HG03045 (cell line): Measurements from ENCODE around the gene MID2.
"Not testable (repeated sequence)": the region's sequence is repeated elsewhere in the genome, so short reads cannot be mapped to it uniquely, and the experiment has no call there.

Experiments used
- ATAC-seq: cut with Tn5 transposase; IDR thresholded peaks from one replicate; pipeline ENCODE4 v1.9.1; 2021; ENCODE audit warnings: mild to moderate bottlenecking, moderate library complexity; ENCODE audit not compliant: unreplicated experiment

MID2 gene, protein sequence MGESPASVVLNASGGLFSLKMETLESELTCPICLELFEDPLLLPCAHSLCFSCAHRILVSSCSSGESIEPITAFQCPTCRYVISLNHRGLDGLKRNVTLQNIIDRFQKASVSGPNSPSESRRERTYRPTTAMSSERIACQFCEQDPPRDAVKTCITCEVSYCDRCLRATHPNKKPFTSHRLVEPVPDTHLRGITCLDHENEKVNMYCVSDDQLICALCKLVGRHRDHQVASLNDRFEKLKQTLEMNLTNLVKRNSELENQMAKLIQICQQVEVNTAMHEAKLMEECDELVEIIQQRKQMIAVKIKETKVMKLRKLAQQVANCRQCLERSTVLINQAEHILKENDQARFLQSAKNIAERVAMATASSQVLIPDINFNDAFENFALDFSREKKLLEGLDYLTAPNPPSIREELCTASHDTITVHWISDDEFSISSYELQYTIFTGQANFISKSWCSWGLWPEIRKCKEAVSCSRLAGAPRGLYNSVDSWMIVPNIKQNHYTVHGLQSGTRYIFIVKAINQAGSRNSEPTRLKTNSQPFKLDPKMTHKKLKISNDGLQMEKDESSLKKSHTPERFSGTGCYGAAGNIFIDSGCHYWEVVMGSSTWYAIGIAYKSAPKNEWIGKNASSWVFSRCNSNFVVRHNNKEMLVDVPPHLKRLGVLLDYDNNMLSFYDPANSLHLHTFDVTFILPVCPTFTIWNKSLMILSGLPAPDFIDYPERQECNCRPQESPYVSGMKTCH

DNA sequence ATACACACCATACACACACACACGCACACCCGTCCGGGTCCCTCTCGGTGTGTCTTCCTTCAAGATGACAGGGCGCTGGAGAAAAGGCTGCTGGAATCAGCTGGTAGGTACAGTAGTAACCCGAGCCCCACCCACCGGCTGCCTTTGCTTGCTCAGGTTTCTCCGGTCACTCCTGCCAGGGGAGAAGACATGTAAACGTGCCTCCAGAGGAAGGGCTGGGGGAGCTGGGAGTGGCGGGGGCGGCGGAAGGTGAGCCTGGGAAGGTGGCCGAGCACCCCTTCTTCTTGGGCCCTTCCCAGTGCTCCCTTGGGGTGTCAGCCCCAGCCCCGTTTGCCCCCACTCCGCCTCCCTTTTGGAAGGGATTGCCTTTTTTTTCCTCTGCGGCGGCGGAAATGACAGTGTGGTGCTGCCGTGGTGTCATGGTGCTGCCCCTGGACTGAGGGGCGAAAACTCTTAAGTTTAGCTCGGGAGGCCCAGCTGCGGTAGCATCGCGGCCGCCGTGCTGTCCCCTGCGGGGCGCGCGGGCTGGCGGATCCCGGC lies at the start of gene MID2:
Gene MID2, plus strand, starts transcription at position 169 of the 540 bp plus-strand sequence. CDS start 561 bp downstream, outside the sequence.
- ATAC-seq: peak; percentile 37

DNA sequence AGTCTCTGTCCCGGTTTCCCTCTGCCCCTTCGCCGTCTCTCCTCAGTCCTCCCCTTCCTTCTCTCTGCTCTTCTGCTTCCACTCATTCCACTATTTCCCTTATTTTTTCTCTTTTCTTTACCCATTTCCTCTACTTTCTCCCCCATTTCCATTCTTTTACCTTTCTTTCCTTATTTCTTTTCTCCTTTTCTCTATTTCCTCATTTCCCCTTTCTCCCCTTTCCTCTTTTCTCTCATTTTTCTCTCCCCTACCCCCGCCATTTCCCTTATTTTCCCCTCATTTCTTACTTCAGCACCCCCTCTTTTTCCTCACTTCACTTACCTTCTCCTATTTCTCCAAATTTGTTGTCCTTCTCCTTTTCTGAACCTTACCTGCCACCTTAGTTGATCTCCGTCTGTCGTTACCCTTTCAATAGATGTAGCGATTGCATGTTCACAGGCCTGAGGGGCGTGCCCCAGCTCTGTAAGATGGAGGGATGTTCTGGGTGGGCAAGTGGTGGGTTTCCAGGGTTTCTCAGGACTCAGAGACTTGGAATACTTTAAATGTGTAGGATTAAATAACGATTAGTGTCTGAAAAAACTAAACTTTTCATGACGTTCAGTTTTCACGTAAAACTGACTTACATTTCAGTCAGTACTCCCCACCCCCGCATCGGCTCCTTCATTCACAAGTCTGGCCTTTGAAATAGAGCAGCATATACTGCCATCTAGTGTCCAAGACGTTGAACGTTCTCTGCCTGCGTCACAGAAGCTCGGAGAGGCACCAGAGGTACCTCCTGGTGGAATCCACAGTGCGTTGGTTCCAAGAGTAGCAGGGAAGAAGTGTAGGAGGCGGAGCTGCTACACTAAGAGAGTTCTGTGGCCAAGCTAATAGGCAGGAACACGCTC lies 48.8 kb upstream of the MID2 start:
- ATAC-seq: peak; percentile 80

DNA sequence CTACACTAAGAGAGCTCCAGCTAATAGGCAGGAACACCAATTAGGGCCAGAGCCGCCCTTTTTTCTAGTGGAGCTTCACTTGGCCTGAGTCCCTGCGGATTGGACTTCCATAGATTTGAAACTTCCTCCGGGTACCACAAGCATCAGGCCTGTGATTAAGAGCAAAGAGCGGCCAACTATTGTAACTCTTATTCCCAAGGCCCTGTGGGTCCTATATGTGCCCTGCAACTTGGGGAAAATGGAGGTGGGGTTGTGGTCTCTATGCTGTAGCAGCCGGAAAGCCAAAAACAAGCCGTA lies 48.2 kb upstream of the MID2 start, which contains the start of gene NCBP2L:
Gene NCBP2L, plus strand, starts transcription at position 198 of the 297 bp plus-strand sequence. CDS start 16,488 bp downstream, outside the sequence.
- no peak for ATAC-seq

DNA sequence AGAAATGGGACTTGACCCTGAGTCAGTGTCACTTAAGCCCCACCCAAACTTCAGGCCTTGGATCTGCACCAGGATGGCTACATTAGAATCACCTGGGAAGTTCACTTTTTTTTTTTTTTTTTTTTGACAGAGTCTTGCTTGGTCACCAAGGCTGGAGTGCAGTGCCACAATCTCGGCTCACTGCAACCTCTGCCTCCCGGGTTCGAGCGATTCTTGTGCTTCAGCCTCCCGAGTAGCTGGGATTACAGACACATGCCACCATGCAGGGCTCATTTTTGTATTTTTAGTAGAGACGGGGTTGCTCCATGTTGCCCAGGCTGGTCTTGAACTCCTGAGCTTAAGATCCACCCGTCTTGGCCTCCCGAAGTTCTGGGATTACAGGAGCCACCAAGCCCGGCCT lies 45.1 kb upstream of the MID2 start:
- no peak for ATAC-seq

DNA sequence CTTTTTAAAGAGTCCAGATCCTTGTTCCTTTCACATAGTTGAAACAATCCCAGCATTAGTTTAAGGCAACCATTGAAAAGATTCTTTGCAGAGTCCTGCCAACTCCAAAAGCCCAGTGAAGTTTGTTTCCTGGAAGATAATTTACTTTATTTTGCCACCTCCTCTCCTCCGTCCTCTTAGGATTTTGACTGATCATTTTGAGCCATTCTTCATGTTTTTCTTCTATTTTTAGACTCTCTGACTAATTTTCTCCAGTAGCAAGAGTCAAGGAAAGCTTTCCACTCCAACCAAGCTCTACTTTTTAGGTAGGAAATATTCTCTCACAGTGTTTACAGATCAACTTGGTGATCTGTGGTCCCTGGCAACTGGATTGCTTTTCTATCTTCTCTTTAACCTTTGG lies 37.8 kb upstream of the MID2 start:
- ATAC-seq: no peak

DNA sequence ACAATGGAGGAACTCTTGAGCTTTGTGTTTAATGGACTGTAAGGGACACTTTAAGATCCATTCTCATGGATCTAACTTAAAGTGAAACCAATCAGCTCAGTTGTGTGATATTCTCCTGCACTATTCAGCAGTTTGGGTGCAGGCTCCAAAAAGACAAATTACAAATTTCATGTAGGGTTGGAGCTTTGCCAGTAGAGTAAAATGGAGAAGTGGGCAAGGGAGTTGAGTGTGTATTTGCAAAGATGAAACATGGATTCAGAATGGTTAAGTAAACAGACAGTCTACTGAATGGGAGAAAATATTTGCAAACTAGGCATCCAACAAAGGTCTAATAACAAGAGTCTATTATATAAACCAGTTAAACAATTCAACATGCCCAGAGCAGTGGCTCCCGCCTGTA lies 21.2 kb upstream of the MID2 start:
- ATAC-seq: no peak

DNA sequence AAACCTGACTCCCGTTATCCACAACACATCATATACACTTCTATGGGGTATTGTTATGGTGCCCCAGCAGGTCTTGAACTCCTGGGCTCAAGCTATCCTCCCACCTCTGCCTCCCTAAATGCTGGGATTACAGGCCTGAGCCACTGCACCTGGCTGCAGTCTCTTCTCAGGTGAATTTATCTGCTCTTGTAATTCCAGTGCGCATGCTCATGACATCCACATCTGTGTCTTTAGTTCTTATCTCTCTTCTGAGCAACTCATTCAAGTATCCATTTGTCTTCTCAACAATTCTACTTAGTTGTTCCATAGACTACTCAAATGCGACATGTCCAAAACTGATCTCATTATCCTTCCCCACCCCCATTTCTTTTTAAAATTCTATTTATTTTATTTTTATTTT lies 20.5 kb upstream of the MID2 start:
- ATAC-seq: no peak

DNA sequence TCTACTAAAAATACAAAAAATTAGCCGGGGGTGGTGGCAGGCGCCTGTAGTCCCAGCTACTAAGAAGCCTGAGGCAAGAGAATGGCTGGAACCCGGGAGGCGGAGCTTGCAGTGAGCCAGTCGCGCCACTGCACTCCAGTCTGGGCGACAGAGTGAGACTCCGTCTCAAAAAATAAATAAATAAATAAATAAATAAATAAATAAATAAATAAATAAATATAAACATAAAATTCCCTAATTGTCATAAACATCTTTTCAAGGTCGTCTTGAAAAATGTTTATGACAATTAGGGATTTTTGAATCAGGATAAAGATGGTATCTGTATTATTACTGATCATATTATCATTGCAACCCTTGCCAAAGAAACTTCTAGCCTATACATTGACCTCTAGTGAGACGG lies 15.6 kb upstream of the MID2 start:
- ATAC-seq: not testable (repeated sequence)

DNA sequence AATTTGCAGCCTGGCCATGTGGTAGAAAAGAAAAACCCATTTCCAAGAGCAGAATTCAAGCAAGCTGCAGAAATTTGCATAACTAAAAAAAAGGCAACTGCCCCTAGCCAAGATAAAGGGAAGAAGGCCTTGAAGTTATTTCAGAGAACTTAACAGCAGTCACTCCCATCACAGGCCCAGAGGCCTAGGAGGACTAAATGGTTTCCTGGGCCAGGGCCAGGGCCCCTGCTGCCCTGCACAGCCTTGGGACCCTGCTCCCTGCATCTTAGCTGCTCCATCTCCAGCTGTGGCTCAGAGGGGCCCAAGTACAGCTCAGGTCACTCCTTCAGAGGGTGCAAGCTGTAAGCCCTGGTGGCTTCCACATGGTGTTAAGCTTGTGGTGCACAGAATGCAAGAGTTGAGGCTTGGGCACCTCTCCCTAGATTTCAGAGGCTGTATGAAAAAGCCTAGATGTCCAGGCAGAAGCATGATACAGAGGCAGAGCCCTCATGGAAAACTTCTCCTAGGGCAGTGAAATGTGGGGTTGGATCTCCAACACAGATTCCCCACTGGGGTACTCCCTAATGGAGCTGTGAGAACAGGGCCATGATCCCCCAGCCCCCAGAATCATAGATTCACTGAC lies 6.7 kb upstream of the MID2 start:
- ATAC-seq: no peak

DNA sequence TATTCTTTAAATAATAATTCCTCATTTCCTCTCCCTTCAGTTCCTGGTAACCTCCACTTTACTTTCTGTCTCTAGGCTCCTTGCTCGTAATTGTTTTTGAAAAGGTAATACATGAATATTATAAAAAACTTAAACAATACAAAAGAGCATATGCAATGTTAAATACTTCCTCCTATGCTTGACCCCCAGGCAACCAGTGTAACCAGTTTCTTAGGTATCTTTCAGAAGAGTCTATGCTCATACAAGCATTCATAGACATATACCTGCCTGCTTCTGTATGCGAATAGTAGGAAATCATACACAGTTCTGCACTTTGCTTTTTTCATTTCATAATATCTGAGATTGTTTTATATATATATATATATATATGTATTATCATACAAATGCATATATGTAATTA lies 2.6 kb upstream of the MID2 start:
- no peak for ATAC-seq

DNA sequence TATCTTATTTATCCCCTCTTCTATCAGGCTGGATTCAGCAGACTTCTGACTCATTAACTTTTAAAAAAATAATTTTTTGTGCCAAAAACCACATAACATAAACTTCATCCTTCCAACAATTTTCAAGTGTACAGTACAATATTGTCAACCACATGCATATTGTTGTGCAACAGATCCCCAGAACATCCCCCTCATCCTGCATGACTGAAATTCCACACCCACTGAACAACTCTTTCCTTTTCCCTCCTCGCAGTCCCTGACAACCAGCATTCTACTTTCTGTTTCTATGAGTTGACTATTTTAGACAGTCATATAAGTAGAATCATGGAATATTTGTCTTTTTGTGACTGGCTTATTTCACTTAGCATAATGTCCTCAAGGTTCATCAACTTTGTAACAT lies 2.2 kb upstream of the MID2 start:
- no peak for ATAC-seq

DNA sequence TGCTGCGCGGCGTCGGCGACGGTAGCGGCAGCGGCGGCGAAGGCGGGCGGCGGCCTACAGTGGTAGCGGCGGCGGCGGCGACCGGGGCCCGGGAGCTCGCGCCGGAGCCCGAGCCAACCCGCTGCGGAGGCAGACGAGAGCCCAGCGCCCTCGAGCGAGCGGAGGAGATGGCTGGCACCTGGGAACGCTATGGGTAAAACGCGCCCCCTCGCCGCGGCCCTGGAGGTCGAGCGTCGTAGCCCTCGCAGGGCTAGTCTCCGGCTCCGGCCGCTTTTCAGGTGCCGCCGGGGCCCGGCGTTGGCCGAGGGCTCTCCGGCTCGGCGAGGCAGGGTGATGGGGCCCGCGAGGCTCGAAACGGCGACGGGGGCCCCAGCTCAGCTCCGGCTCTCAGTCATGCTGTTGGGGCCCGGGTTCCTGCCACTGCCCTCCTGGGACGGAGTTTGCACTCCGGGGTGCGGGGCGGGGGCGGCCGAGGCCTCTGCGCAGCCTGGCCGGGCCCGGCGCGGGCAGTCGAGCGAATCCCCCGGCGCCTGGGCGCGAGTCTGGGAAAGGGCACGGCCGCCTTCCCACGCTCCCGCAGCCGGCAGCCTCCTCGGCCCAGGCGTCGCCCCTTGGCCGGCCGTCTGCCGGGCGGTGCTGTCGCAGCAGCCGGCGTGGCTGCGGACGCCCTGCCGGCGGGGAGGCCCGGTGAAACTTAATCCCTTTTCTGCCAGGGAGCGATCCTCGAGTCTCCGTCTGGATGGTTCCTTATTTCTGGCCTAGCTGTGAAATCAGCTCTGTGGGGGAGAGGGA lies 768 bp downstream of the MID2 start:
- peak; percentile 47 for ATAC-seq

DNA sequence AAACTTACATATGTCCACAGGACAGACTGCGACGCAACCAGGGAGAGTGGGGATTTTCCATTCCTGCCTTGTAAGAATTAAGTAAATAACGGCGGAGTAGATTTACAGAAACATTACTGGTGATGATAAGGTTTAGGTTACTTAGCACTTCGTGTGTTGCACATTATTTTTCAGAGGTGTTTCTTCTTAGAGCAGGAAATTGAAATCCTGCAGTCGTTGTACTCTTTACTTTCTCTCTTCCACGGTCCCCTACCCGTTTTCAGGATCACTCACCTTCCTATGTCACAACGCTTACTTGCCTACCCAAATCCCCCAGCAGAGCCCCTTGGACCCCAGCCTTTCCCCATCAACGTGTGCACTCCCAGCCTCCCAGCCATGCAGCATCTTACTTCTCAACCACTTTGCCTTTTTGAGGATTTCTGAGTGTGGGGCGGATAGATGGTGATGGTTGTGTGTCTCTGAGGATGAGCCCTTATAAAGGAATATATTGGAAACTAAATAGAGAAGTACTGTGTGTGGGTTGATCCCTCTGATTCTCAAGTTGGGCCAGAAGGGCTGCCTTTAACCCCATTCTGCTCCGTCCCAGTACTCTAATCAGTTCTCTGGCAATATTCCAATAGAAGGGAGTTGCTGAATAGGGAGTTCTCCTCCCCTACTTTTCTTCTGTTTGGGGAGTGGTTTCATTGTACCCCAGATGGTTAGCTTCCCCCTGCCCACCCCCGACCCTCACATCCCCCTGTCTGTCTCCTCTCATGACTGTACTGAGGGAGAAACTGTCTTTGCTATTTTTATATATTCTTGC lies 1.6 kb downstream of the MID2 start:
- no peak for ATAC-seq

DNA sequence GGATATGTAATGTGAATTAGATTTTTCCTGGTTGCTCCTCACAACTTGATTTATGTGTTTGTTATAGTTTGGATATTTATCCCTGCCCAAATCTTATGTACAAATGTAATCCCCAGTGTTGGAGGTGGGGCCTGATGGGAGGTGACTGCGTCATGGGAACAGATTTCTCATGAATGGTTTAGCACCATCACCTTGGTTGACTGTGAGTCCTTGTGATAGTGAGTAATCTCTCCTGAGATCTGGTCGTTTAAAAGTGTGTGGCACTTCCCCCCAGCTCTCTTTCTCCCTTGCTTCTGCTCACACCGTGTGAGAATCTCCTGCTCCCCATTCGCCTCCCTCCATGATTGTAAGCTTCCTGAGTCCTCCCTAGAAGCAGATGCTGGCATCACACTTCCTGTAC lies 2.2 kb downstream of the MID2 start:
- no peak for ATAC-seq

DNA sequence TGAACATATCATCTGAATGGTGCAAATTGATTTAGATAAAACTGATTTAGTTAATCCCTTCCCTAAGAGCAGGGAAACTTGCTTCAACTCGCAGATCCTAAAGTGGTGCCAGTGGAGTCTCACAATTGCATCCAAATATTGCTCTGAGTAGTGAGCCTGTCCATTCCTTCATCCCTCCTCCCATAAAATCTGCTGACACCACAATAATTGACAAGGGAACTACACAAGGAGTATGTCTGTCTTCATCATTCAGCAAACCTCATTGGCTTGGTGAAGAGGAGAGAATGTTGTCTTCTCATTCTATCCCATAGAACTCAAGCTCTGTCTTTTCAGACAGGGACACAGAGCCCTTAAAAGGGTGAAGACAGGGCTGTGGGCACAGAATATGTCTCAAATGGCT lies 4.2 kb downstream of the MID2 start:
- no peak for ATAC-seq

DNA sequence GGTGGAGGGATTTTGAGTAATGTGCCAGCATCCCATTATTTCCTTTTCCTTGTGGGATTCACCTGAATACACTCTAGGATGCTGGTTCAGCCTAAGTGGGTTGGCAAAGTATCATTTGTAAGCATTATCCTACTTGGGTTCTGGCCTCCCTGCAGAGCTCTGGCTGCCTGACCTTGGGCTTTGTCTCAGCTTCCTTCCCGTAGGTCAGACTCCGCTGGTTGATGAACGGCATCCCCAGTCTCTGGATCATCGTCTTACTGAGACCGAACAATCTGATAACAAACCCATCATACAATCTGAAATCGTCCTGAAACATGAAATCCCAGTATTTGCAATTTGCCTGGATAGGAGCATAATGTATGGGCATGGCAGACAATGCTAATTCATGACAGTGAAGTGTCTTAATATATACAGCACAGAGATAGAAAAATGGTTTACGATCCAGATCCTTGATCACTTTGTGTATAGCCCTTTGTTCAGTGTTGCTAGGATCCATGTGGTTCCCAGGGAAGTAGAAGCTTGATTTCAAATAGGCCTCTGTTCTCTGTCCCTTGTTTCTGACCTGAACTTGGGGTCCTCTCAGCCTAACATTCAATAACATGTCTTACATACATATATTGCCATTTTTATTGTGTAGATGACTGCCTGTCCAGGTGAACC lies 5.5 kb downstream of the MID2 start:
- ATAC-seq: no peak

DNA sequence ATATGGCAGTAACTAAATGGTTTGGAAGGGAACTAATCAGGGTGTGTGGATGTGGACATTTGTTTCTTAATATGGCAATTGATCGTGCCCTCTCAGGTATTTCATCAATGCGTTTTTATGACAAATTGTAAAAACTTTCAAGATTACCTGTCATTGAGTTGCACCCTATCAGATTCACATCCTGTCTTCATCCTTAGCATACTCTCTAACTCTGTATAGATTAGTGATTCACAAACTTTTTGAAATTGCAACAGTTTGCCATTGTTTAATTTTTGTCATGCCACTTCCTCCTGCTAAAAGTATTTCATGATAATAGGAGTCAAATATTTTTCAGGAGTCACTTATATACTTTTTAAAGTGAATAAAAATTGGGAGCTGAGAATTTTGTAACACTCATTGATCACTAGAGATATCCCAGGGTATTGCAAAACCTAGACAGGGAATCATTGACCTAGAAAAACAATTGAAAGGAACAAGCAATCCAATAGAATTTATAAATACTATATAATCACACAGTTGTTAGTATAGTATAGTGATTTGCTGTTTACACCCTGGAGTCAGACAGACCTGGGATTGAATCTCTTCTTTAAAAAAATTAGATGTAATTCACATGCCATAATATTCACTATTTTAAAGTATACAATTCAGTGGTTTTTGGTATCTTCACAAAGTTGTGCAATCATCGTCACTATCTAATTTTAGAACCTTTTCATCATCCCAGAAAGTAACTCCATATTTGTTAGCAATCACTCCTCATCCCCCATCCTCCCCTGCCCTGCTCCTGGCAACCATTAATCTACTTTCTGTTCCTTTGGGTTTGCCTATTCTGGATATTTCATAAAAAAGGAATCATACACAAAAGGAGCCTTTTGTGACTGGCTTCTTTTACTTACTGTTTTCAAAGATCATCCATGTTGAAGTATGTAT lies 8.9 kb downstream of the MID2 start:
- ATAC-seq: no peak
